Liver (tissue), 9 donors: ENCODE data around the gene PAQR4. TPM values are rescaled to one million over a fixed set of nuclear protein-coding genes. Genes with fewer than 3 reads are reported as not detected.

ENCODE experiments used
- DNase-seq: peaks from one replicate; pipeline ENCODE4 v3.0.0-alpha.2; 2017; ENCODE audit warnings: low spot score
- H3K27ac ChIP-seq, 2 donors: one replicate each; pipeline ENCODE4 v1.7.0; 2013; ENCODE audit warnings: inconsistent platforms in 2 of 2, low read length in 2 of 2, control low read depth in 1 of 2, low read depth in 1 of 2, mild to moderate bottlenecking in 1 of 2
- H3K27me3 ChIP-seq, 4 donors: one replicate each; pipeline versions ENCODE4 v1.6.1 to v1.7.0; 2013; ENCODE audit warnings: low read length in 3 of 4, inconsistent platforms in 1 of 4, mild to moderate bottlenecking in 1 of 4, moderate library complexity in 1 of 4; ENCODE audit not compliant: control insufficient read depth in 4 of 4, insufficient read depth in 4 of 4
- H3K36me3 ChIP-seq, 4 donors: one replicate each; pipeline versions ENCODE4 v1.6.1 to v1.7.0; 2013; ENCODE audit warnings: low read length in 3 of 4, mild to moderate bottlenecking in 3 of 4, low read depth in 1 of 4, moderate library complexity in 1 of 4; ENCODE audit not compliant: control insufficient read depth in 4 of 4, insufficient read depth in 3 of 4
- H3K4me1 ChIP-seq, 4 donors: one replicate each; pipeline versions ENCODE4 v1.6.1 to v1.7.0; 2013; ENCODE audit warnings: low read length in 3 of 4, mild to moderate bottlenecking in 3 of 4, moderate library complexity in 1 of 4; ENCODE audit not compliant: control insufficient read depth in 4 of 4, insufficient read depth in 4 of 4
- H3K4me3 ChIP-seq, 3 donors: one replicate each; pipeline versions ENCODE4 v1.6.1 to v1.7.0; 2013; ENCODE audit warnings: low read length in 3 of 3, control low read depth in 1 of 3, low read depth in 1 of 3, mild to moderate bottlenecking in 1 of 3
- H3K9ac ChIP-seq, 2 donors: one replicate each; pipeline ENCODE4 v1.7.0; 2013; ENCODE audit warnings: low read length in 2 of 2, mild to moderate bottlenecking in 2 of 2, moderate library complexity in 2 of 2, control low read depth in 1 of 2, low read depth in 1 of 2
- H3K9me3 ChIP-seq, 4 donors: one replicate each; pipeline versions ENCODE4 v1.6.1 to v1.7.0; 2013; ENCODE audit warnings: low read length in 3 of 4; ENCODE audit not compliant: control insufficient read depth in 4 of 4
- FOXA1 ChIP-seq: IDR thresholded peaks from 2 replicates; pipeline ENCODE4 v1.6.1; 2016; ENCODE audit warnings: antibody characterized with exemption
- FOXA2 ChIP-seq: IDR thresholded peaks from 2 replicates; pipeline ENCODE4 v1.6.1; 2016; ENCODE audit warnings: antibody characterized with exemption
- GABPA ChIP-seq, 2 donors: IDR thresholded peaks in 1 of 2; conservative IDR thresholded peaks in 1 of 2; 2 replicates each; pipeline ENCODE4 v1.6.1; 2016; ENCODE audit warnings: antibody characterized with exemption in 2 of 2, mild to moderate bottlenecking in 1 of 2, moderate library complexity in 1 of 2
- HNF4A ChIP-seq, 2 donors: conservative IDR thresholded peaks; 2 replicates each; pipeline ENCODE4 v1.6.1; 2016; ENCODE audit warnings: antibody characterized with exemption in 2 of 2, mild to moderate bottlenecking in 2 of 2
- HNF4G ChIP-seq: IDR thresholded peaks from 2 replicates; pipeline ENCODE4 v1.6.1; 2016; ENCODE audit warnings: antibody characterized with exemption
- JUND ChIP-seq, 2 donors: IDR thresholded peaks; 2 replicates each; pipeline ENCODE4 v1.6.1; 2016; ENCODE audit warnings: antibody characterized with exemption in 2 of 2
- NR2F2 ChIP-seq: IDR thresholded peaks from 2 replicates; pipeline ENCODE4 v1.6.1; 2016; ENCODE audit warnings: antibody characterized with exemption
- RAD21 ChIP-seq, 2 donors: IDR thresholded peaks; 2 replicates each; pipeline ENCODE4 v1.6.1; 2016; ENCODE audit warnings: antibody characterized with exemption in 2 of 2, mild to moderate bottlenecking in 2 of 2
- RXRA ChIP-seq, 2 donors: IDR thresholded peaks; 2 replicates each; pipeline ENCODE4 v1.6.1; 2017 to 2018; ENCODE audit warnings: antibody characterized with exemption in 2 of 2, mild to moderate bottlenecking in 1 of 2
- SP1 ChIP-seq: IDR thresholded peaks from 2 replicates; pipeline ENCODE4 v1.6.1; 2018; ENCODE audit warnings: antibody characterized with exemption, mild to moderate bottlenecking
- TAF1 ChIP-seq: conservative IDR thresholded peaks from 2 replicates; pipeline ENCODE4 v1.6.1; 2016; ENCODE audit warnings: antibody characterized with exemption, mild to moderate bottlenecking
- YY1 ChIP-seq: IDR thresholded peaks from 2 replicates; pipeline ENCODE4 v1.6.1; 2016; ENCODE audit warnings: antibody characterized with exemption, mild to moderate bottlenecking
- WGBS: extraction: QIAGEN DNeasy Blood & Tissue Kit; methylation state at CpG from one replicate; pipeline ENCODE4 v1.1.7; 2013; 5-methylcytosine and 5-hydroxymethylcytosine counted together
- polyA plus RNA-seq, 2 donors: library from polyadenylated mRNA; stranded (reverse) in 1 of 2; unstranded in 1 of 2; fragments of 200-250 nt in 1 of 2; fragments of >200 nt in 1 of 2; fragmentation: Nextera tagmentation in 1 of 2; extraction: Ambion mirVana in 1 of 2; gene quantifications; one replicate each; pipeline versions ENCODE4 v1.2.1 to v1.2.3, GENCODE V29; 2013 to 2015
- total RNA-seq, 2 donors: library from RNA; depleted of rRNA; stranded (reverse); fragments of >200 nt; gene quantifications; one replicate each; pipeline ENCODE4 v1.2.3, GENCODE V29; 2014
- TF ChIP-seq, protein P1 (sequence below): IDR thresholded peaks from 2 replicates; pipeline ENCODE4 v1.6.1; 2016; ENCODE audit warnings: antibody characterized with exemption
- TF ChIP-seq, protein P2 (sequence below): IDR thresholded peaks from 2 replicates; pipeline ENCODE4 v1.6.1; 2016; ENCODE audit warnings: antibody characterized with exemption
- TF ChIP-seq, protein P3 (sequence below): fragments of 150-350 bp; IDR thresholded peaks from 2 replicates; pipeline ENCODE4 v1.5.1; 2017; ENCODE audit warnings: improper control_type of control experiment, low read depth, low read length; ENCODE audit not compliant: missing input control
- TF ChIP-seq, protein P4 (sequence below): IDR thresholded peaks from 2 replicates; pipeline ENCODE4 v1.6.1; 2016; ENCODE audit warnings: antibody characterized with exemption, mild to moderate bottlenecking
- TF ChIP-seq, protein P5 (sequence below): IDR thresholded peaks from 2 replicates; pipeline ENCODE4 v1.6.1; 2016; ENCODE audit warnings: antibody characterized with exemption
- donor health status: healthy.
- donor health status: healthy.
- donor health status: healthy.
- donor health status: healthy.
- donor health status: healthy.

Gene PAQR4
- total and polyA plus RNA-seq, 4 donors = 0.63 to 9.9 (median 2.0) TPM

DNA sequence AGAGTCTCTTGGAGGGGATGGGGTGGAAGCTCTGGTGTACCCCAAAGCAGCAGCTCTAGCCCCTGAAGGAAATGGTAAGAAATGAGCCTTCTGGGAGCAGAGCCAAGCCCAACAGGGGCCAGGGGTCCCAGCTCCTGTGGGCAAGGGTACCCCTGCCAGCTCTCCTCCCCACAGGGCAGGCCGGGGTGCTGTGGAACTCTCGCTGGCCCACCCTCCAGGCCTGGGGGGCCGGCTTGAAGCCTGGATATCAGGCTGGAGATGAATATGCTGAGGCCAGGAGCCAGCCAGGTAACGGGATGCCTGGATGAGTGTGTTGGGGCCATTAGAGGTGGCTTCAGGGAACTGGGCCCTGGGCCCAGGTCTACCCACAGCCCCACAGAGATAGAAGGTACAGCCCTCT lies 31.4 kb downstream of the PAQR4 start:
- H3K9ac ChIP-seq = no peak overlapping the region
- DNase-seq = no peak
- no peak for TF ChIP-seq FOXA2
- TF ChIP-seq HNF4A (conservative IDR thresholded peaks at IDR 0.05) = no peak
- TF ChIP-seq RXRA (IDR thresholded peaks at IDR 0.05) = no peak
- TF ChIP-seq, protein P1, sequence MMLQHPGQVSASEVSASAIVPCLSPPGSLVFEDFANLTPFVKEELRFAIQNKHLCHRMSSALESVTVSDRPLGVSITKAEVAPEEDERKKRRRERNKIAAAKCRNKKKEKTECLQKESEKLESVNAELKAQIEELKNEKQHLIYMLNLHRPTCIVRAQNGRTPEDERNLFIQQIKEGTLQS = no peak
- TF ChIP-seq JUND (IDR thresholded peaks at IDR 0.05) = no peak
- TF ChIP-seq, protein P2, sequence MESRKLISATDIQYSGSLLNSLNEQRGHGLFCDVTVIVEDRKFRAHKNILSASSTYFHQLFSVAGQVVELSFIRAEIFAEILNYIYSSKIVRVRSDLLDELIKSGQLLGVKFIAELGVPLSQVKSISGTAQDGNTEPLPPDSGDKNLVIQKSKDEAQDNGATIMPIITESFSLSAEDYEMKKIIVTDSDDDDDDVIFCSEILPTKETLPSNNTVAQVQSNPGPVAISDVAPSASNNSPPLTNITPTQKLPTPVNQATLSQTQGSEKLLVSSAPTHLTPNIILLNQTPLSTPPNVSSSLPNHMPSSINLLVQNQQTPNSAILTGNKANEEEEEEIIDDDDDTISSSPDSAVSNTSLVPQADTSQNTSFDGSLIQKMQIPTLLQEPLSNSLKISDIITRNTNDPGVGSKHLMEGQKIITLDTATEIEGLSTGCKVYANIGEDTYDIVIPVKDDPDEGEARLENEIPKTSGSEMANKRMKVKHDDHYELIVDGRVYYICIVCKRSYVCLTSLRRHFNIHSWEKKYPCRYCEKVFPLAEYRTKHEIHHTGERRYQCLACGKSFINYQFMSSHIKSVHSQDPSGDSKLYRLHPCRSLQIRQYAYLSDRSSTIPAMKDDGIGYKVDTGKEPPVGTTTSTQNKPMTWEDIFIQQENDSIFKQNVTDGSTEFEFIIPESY = no peak
- TF ChIP-seq GABPA (IDR thresholded peaks at IDR 0.05 in 1 of 2, conservative IDR thresholded peaks at IDR 0.05 in 1 of 2) = no peak

DNA sequence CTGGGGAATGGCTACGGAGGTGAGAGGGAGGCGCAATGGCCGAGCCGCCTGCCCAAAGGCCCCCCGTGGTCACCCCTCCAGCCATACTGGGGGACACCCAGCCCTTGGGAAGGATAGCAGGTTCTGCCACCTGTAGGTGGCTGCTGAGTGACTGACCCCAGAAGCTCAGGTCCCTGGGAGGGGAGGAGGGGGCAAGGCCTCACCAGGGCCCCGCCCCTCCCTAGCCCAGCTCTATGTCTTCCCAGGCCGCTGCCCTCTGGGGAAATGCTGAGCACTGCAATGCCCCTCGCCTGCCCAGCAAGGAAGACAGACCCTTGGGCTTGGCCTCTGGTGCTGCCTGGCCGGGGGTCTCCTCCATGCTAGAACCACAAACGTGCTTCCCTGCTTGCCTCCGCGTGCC lies 32.2 kb downstream of the PAQR4 start:
- Histone ChIP-seq H3K4me1 (peaks cover 0 to 5% (median 5%) of the 10 kb centered on the region in 4 donors), H3K4me3 (no peak overlapping the region), H3K27ac (no peak overlapping the region), H3K36me3 (no peaks in the 10 kb centered on the region), H3K9ac (no peak overlapping the region), H3K9me3 (no peaks in the 10 kb centered on the region), H3K27me3 (no peaks in the 10 kb centered on the region)
- no peak for DNase-seq
- 88% methylated on average over 12 of the region's 12 CpGs for WGBS
- TF ChIP-seq NR2F2 = no peak
- TF ChIP-seq RAD21 (IDR thresholded peaks at IDR 0.05) = no peak
- TF ChIP-seq, protein P3, sequence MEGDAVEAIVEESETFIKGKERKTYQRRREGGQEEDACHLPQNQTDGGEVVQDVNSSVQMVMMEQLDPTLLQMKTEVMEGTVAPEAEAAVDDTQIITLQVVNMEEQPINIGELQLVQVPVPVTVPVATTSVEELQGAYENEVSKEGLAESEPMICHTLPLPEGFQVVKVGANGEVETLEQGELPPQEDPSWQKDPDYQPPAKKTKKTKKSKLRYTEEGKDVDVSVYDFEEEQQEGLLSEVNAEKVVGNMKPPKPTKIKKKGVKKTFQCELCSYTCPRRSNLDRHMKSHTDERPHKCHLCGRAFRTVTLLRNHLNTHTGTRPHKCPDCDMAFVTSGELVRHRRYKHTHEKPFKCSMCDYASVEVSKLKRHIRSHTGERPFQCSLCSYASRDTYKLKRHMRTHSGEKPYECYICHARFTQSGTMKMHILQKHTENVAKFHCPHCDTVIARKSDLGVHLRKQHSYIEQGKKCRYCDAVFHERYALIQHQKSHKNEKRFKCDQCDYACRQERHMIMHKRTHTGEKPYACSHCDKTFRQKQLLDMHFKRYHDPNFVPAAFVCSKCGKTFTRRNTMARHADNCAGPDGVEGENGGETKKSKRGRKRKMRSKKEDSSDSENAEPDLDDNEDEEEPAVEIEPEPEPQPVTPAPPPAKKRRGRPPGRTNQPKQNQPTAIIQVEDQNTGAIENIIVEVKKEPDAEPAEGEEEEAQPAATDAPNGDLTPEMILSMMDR = no peak
- TF ChIP-seq YY1 = no peak

More for the DNA sequence above, 31.4 kb downstream of the PAQR4 start:
- H3K4me3 ChIP-seq = no peak overlapping the region
- H3K4me1 ChIP-seq = peaks cover 0 to 2% (median 0%) of the 10 kb centered on the region in 4 donors
- no peak overlapping the region for H3K27ac ChIP-seq
- H3K36me3 ChIP-seq = no peaks in the 10 kb centered on the region
- no peaks in the 10 kb centered on the region for H3K27me3 ChIP-seq
- WGBS = 92% methylated on average over 4 of the region's 4 CpGs
- H3K9me3 ChIP-seq = no peaks in the 10 kb centered on the region

DNA sequence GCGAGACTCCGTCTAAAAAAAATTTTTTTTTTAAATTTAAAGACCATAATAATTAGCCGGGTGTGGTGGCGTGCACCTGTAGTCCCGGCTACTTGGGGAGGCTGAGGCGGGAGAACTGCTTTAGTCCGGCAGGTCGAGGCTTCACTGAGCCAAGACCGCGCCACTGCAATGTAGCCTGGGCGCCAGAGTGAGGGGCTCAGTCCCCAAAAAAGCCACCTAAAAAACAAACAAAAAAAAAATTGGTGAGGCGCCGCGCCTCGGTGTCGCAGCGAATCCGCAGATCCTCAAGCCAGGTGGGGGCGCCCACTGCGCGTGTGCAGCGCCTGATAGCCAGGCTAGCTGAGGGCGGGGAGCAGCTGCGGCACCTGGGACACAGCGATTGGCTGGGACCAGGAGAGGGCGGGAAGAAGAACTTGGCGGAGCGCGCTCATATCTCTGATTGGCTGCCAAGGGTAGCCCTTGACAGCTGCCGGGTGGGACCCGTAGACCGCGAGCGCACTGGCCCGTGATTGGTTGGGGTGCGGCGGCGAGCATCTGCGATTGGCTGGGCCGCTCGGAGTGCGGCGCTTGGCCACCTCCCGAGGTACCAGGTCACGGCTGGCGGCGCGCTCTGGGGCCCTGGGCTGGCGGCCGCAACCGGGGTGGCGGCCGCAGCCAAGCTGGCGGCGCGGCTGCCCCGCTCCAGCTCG lies 34.6 kb downstream of the PAQR4 start:
- DNase-seq = peak; percentile 98
- TF ChIP-seq, protein P4, sequence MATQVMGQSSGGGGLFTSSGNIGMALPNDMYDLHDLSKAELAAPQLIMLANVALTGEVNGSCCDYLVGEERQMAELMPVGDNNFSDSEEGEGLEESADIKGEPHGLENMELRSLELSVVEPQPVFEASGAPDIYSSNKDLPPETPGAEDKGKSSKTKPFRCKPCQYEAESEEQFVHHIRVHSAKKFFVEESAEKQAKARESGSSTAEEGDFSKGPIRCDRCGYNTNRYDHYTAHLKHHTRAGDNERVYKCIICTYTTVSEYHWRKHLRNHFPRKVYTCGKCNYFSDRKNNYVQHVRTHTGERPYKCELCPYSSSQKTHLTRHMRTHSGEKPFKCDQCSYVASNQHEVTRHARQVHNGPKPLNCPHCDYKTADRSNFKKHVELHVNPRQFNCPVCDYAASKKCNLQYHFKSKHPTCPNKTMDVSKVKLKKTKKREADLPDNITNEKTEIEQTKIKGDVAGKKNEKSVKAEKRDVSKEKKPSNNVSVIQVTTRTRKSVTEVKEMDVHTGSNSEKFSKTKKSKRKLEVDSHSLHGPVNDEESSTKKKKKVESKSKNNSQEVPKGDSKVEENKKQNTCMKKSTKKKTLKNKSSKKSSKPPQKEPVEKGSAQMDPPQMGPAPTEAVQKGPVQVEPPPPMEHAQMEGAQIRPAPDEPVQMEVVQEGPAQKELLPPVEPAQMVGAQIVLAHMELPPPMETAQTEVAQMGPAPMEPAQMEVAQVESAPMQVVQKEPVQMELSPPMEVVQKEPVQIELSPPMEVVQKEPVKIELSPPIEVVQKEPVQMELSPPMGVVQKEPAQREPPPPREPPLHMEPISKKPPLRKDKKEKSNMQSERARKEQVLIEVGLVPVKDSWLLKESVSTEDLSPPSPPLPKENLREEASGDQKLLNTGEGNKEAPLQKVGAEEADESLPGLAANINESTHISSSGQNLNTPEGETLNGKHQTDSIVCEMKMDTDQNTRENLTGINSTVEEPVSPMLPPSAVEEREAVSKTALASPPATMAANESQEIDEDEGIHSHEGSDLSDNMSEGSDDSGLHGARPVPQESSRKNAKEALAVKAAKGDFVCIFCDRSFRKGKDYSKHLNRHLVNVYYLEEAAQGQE = no peak
- TF ChIP-seq RXRA (IDR thresholded peaks at IDR 0.05) (peak; percentile 35 to 46), TAF1 (no peak), HNF4G (no peak), YY1 (peak; percentile 47), FOXA1 (no peak), FOXA2 (no peak), JUND (IDR thresholded peaks at IDR 0.05) (no peak), SP1 (peak; percentile 96), HNF4A (conservative IDR thresholded peaks at IDR 0.05) (peak in 1 of 2 donors; percentile 15), GABPA (IDR thresholded peaks at IDR 0.05 in 1 of 2, conservative IDR thresholded peaks at IDR 0.05 in 1 of 2) (peak in 1 of 2 donors; percentile 35), RAD21 (IDR thresholded peaks at IDR 0.05) (peak; percentile 82 to 85)
- TF ChIP-seq, protein P3 = peak; percentile 50
- TF ChIP-seq, protein P5, sequence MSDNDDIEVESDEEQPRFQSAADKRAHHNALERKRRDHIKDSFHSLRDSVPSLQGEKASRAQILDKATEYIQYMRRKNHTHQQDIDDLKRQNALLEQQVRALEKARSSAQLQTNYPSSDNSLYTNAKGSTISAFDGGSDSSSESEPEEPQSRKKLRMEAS = peak; percentile 32
- H3K4me3 ChIP-seq = peak overlapping the region in 1 of 3 donors; percentile 69
- no peak overlapping the region for H3K27ac ChIP-seq
- no peaks in the 10 kb centered on the region for H3K9me3 ChIP-seq
- peaks cover 15 to 29% (median 25%) of the 10 kb centered on the region in 4 donors for H3K4me1 ChIP-seq
- no peaks in the 10 kb centered on the region for H3K27me3 ChIP-seq
- H3K36me3 ChIP-seq = no peaks in the 10 kb centered on the region
- 8% methylated on average over 58 of the region's 58 CpGs for WGBS
- no peak overlapping the region for H3K9ac ChIP-seq
